UCSD-AML1 (cell line): ENCODE results near the gene CHMP2A.
"Not testable (repeated sequence)": the region's sequence is repeated elsewhere in the genome, so short reads cannot be mapped to it uniquely, and the experiment has no call there.

Source experiments
- DNase-seq: peaks from one replicate; lab custom pipeline; 2025; ENCODE audit not compliant: unreplicated experiment; lab: John Stamatoyannopoulos, UW

Gene CHMP2A

DNA sequence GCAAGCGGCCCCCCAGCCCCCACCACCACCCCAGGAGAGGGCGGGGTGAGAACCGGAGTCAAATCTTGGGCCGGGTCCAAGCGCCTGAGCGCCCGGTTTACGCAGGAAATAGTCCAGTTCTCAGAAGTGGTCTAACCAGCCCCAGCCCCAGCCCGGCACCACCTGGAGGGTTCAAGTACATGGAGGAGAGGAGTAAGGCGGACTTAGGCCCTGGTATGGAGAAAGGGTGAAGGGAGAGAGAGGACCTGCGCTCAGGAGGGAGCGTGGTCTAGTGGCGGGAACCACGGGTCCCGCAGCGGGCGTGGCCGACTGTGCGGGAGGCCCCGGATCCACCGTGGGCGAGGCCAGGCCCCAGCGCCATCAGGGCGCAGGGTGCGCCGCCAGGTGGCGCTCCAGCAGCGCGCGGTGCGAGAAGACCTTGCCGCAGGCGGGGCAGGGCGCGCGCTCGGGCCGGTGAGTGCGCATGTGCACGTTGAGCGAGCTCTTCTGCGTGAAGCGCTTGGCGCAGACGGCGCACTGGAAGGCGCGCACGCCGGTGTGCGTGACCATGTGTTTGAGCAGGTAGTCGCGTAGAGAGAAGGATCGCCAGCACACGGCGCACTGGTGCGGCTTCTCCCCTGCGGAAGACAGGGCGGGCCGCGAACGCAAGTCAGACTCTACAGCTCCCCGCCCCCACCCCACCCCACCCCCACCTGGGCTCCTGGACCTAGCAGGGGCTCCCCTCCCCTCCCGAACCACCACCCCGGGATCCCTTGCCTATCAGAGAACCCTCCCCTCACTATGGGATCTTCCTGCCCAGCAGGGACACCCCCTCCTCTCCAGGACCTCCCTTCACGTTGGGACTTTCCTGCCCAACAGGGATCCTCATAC lies 41.0 kb downstream of the CHMP2A start:
- peak; percentile 87 for DNase-seq

DNA sequence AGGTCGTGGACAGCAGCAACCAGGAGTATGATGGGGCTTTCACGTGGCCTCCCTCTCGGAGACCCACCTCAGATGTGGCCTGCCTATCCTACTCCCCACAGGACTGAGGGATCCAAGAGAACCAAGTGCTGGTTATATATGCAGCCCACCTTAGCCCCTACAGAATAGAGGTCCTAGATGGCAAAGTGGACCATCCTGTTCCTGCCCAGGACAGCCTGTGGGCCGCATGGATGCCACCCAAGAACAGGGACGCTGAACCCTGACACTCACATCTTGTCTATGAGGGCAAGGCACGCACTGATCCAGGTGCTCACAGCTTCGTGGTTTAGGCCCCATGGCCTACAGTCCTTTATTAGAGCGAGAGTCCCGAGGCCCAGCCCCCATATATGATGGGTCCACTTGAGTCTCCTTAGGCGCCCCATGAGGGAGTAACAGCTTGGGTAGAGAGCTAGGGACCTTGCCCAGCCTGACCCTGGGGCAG lies 41.7 kb downstream of the CHMP2A start:
- no peak for DNase-seq

DNA sequence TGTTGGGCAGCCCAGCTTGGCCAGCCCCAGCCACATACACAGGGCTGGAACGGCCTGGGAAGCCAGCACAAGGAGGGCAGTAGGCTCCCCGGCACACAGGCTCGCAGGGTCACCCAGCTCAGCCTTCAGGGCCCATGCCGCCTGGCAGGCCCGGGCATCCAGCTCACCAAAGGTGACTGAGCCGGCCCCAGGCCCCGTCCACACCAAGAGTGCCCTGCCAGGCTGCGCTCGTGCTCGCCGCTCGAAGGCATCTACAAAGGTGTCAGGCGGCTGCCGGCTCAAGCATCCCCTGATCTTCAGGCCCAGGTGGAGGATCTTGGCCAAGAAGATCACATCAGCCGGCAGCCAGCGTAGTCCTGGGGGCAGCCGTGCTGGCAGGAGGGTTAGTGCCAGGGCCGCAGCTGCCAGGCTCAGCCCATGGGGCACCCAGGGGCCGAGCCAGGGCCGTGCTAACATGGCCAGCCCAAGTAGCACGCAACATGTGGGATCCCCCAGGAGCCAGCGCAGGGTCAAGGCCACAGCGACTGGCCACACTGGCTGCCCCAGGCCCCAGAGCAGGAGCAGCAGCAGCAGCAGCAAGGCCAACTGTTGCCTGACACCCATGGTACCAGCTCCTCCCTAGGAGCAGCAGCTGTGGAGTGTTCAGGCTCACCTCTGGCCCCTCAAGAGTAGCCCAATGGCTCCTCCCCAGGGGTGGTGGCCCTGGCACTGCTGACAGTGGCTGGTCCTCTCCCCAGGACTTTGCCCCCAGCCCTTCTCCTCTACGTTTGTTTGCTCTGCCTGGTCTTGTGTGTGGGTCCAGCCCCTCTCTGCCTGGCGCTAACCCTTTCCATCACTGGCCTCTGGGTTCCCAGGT lies 43.3 kb downstream of the CHMP2A start, which contains the start of gene SLC27A5:
Gene SLC27A5, minus strand, starts transcription at position 640 of the 856 bp plus-strand sequence. Its CDS starts 37 bp downstream, at position 603.
- DNase-seq = no peak

DNA sequence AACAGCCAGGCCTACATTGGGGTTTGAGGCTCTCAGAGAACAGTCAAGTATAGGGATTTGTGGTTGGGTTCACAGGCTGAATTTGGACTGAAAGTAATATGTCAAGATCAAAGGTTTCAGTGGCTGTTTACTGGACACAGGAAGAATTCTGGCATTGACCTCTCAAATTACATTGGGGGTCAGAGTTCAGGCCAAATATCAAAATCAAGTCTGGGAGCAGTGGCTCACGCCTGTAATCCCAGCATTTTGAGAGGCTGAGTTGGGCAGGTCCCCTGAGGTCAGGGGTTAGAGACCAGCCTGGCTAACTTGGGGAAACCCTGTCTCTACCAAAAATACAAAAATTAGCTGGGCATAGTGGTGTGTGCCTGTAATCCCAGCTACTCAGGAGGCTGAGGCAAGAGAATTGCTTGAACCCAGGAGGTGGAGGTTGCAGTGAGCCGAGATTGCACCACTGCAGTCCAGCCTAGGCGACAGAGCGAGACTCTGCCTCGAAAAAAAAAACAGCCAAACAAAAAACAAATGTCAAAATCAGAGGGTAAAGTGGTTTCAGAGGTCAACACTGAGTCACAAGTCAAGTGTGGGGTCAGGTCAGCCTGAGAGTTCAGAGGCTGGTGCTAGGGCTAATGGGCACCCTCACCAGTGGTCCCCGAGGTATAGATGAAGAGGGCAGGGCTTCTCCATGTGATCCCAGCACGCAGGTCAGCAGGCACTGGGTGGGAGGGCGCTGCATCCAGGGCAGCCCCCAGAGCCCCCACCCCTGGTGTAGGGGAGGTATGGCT lies 44.6 kb downstream of the CHMP2A start:
- DNase-seq = no peak

DNA sequence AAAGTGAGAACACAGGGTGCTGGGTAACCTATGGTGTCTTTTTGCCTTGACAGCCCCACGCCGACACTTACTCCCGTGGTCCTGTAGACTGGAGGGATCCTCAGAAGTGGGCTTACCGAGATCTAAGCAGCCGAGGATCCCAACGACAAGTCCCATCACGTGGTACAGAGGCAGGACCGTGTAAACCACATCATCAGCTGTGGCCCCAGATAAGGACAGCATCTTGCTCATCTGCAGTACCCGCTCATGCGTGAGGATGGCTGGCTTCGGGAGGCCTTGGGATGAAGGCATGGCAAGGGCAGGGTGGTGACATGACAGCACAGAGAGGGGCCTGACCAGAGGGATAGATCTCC lies 45.2 kb downstream of the CHMP2A start:
- no peak for DNase-seq

DNA sequence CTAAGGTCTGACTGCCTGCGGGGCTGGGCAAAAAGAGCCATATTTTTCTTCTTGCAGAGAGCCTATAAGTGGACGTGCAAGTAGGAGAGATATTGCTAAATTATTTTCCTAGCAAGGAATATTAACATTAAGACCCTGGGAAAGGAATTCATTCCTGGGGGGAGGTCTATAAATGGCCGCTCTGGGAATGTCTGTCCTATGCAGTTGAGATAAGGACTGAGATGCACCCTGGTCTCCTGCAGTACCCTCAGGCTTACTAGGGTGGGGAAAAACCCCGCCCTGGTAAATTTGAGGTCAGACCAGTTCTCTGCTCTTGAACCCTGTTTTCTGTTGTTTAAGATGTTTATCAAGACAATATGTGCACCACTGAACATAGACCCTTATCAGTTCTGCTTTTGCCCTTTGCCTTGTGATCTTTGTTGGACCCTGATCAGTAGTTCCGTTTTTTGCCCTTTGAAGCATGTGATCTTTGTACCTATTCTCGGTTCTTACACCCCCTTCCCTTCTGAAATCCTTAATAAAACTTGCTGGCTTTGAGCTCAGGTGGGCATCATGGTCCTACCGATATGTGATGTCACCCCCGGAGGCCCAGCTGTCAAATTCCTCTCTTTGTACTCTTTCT lies 47.2 kb downstream of the CHMP2A start:
- not testable (repeated sequence) for DNase-seq
